T47D (cell line): Measurements from ENCODE around the gene SGIP1.
"Not testable (repeated sequence)": the region's sequence is repeated elsewhere in the genome, so short reads cannot be mapped to it uniquely, and the experiment has no call there.

ENCODE experiments used
- DNase-seq, 2 experiments: peaks; one replicate each; pipeline versions ENCODE4 v3.0.0 to v3.0.0-alpha.2; 2011 to 2012; ENCODE audit warnings: low read depth in 1 of 2, low spot score in 1 of 2
- JUND ChIP-seq: IDR thresholded peaks from 2 replicates; pipeline ENCODE4 v1.6.1; 2012; ENCODE audit warnings: low read depth
- in situ Hi-C: cut with HindIII; loops from 2 replicates; pipeline ENCODE4 v1.10.0; 2016; ENCODE audit warnings: low sequenced_read_pairs, low pct_unique_long_range_greater_than_20kb

SGIP1 gene

DNA sequence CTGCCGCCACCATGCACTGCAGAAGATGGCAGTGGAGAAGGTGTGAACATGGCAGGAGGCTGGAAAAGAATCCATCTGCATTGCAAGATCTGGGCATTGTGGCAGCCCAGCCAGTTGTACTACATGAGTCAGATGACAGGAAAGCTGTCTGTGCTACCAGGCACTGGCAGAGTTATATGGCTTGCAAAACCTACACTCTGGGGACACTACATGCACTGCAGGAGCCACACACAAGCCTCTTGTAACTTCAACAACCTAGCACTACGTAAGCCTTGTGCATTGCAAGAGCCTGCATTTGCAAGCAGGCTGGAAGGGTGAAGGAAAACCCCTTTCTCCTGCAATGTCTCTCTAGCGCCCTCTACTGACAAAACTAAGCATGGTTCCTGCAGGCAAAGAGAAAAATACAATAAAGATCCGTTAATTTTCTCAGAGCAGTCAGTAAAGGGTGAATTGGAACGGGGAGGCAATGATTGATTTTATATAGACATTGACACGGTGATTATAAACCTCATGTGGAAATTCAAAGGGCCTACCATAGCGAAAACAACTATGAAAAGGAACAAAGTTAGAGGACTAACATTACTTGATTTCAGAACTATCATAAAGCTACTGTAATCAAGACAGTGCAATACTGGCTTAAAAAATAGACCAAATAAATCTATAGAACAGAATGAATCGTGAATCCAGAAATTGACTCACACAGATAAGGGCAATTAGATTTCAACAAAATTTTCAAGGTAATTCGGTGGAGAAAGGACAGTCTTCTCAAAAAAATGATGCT, 192.1 kb downstream of the SGIP1 start:
- DNase-seq: peak in 1 of 2 experiments; percentile 64
- no peak for TF ChIP-seq JUND
- in situ Hi-C loops: no loop called here

DNA sequence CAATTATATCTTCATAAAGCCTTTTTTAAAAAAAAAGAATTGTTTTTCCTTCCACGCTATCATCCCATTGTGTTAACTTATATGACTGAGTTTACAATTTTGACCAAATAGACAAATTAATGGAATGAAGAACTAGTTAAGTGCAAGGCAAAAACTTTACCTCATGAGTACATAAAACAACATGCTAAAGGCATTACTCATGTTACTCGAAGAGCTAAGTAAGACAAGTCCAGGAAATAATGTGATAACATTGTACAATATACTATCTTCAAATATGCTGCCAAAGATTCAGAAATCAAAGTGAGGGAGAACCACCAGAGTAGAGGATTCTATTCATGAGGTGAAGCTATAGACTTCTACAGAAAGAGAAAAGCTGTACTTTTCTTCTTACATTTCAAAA, 194.1 kb downstream of the SGIP1 start:
- TF ChIP-seq JUND: no peak
- DNase-seq: no peak
- in situ Hi-C loops: no loop called here

DNA sequence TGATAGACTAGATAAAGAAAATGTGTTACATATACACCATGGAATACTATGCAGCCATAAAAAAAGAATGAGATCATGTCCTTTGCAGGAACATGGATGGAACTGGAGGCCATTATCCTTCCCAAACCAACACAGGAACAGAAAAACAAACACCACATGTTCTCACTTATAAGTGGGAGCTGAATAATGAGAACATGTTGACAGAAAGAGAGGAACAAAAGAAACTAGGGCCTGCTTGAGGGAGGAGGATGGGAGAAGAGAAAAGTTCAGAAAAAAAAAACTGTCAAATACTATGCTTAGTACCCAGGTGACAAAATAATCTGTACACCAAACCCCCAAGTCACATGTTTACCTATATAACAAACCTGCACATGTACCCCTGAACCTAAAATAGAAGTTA, 194.8 kb downstream of the SGIP1 start:
- DNase-seq, in situ Hi-C loops: not testable (repeated sequence)

DNA sequence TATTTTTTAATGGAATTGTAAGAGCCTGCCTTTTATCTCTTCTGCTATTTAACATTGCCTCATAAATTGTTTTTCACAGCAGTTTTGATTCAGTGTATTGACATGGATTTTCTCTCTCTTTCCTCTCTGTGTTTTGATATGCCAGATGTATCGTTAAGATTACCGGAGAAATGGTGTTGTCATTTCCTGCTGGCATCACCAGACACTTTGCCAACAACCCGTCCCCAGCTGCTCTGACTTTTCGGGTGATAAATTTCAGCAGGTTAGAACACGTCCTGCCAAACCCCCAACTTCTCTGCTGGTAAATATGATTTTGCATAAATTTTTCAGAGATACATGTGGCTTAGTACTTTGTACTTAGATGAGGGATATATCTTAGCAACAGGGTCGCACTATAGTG, 195.2 kb downstream of the SGIP1 start:
- DNase-seq: no peak
- in situ Hi-C loops: no loop called here
- no peak for TF ChIP-seq JUND

DNA sequence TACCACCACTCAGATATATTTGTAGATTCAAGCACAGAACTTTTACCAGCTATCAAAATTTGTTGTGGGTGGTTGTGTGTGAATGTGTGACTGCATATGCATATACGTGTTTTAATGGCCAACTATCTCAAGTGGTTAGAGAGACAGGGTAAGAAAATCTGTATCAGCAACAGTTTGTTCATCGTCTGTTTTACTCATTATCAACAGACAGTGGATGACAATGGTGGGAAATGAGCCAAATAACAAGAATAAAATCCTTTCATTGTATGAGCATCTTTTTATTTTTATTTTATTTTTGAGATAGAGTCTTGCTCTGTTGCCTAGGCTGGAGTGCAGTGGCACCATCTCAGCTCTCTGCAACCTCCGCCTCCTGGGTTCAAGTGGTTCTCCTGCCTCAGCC, 195.6 kb downstream of the SGIP1 start:
- DNase-seq: no peak
- in situ Hi-C loops: no loop called here
- no peak for TF ChIP-seq JUND

DNA sequence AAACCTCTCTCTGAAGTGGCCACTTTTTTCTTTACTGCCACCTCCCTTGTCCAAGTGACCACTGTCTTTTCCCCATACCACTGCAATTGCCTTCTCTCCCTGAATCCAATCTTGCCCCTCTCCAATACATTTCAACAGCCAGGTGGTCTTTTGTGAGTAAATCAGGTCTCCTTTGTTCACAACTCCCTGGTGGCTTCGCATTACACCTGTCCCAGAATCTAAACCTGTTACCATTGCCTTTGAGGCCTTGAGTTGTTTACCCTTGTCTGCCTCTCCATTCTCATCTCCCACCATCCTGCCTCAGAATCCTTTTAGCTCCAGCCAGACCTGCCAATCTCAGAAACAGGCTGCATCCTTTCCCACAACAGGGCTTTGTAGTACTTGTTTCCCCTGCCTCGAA, 196.5 kb downstream of the SGIP1 start:
- TF ChIP-seq JUND: no peak
- in situ Hi-C loops: no loop called here
- no peak for DNase-seq

DNA sequence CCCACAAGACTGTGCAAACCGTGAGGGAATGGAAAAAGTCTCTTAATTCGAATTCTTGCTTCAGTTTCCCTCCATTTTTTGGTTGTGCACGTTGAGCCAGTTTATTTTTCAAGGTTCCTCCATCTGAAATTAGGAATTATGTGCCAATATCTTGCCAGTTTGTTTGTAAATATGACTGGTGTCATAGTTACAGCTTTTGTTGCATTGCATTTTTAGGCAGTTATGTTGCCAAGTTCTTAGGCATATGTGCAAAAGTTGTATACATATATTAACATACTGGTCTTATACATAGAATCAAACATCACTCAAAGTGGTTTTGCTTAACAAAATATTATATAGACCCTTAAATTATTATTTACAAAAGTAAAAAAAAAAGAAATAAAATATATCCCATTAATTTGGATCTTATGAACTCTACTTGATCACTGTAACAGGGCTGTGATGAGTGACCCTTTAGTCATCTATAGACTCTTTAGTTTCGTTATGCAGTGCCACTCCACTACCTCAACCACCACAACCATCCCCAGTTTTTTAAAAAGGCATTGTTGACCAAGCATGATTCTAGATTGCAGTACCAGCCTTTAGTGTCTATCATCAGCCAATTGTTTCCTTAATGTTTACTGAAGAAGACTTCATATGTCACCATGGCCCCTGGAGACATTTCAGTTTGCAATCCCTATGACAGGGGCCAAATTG, 197.4 kb downstream of the SGIP1 start:
- in situ Hi-C loops: no loop called here
- no peak for TF ChIP-seq JUND
- no peak for DNase-seq

GRCh38 chr1:66732407-66733166, 198.6 kb downstream of the SGIP1 start:
- DNase-seq: no peak
- in situ Hi-C loops: no loop called here
- TF ChIP-seq JUND: no peak

DNA sequence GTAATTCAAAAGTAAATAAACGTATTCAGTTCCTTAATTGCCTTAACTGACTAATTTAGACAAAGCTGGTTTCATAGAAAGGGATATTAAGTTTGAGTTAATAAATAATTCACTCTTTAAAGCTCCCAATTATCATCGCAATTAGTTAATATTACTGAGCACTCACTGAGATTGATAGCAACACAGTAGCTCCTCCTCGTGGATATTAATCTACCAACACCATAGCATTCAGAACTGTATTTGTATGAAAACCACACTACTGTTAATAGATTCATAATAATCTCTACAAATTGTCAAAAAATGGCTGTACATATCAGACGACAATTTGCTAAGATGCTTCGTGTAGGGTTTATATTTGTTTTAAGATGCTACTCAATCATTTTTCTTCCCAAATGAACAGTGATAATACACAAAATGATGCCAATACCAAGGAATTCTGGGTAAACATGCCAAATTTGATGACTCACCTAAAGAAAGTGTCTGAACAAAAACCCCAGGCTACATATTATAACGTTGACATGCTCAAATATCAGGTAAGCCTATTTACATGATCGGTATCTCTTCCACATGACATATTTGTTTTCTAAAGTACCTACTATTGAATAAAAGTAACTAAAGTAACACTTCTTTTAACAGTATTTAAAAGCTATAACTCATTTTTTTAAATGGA, 199.5 kb downstream of the SGIP1 start:
- in situ Hi-C loops: no loop called here
- DNase-seq: peak in 1 of 2 experiments; percentile 1
- TF ChIP-seq JUND: no peak

- in situ Hi-C loops, DNase-seq: not testable (repeated sequence)
Observed at GRCh38 chr1:66734531-66734930, 200.6 kb downstream of the SGIP1 start.

DNA sequence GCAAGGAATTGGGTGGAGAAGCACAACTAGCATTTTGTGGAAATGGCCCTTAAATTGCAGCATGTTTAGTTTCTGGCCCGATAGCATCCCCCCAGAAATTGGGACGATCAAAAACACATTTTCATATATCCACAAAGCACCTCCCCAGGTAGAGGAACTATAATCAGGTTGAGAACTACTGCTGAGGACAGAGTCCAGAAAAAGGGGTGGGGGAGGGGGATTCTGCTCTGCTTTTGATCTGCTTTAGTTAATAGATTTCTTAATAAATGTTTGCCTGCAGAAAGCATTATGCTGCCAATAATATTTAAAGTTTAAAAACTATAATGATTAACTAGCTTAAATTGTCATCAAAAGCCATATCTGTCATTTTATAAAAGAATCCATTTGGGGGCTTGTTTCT, 203.9 kb downstream of the SGIP1 start:
- TF ChIP-seq JUND: no peak
- in situ Hi-C loops: no loop called here
- DNase-seq: no peak

- in situ Hi-C loops: no loop called here
- TF ChIP-seq JUND: no peak
- no peak for DNase-seq
Observed at GRCh38 chr1:66739401-66740157, 205.6 kb downstream of the SGIP1 start.
